Activated CD4-positive, alpha-beta T cell treated with anti-CD3 and anti-CD28 coated beads, Interleukin-2, amount 50 U/mL, for 48 hours (primary cell): ENCODE data around the gene ZNF224.

ENCODE experiments used
- DNase-seq, 2 experiments: peaks; one replicate each; pipeline ENCODE4 v3.0.0-alpha.2; 2020

The ZNF224 gene

DNA sequence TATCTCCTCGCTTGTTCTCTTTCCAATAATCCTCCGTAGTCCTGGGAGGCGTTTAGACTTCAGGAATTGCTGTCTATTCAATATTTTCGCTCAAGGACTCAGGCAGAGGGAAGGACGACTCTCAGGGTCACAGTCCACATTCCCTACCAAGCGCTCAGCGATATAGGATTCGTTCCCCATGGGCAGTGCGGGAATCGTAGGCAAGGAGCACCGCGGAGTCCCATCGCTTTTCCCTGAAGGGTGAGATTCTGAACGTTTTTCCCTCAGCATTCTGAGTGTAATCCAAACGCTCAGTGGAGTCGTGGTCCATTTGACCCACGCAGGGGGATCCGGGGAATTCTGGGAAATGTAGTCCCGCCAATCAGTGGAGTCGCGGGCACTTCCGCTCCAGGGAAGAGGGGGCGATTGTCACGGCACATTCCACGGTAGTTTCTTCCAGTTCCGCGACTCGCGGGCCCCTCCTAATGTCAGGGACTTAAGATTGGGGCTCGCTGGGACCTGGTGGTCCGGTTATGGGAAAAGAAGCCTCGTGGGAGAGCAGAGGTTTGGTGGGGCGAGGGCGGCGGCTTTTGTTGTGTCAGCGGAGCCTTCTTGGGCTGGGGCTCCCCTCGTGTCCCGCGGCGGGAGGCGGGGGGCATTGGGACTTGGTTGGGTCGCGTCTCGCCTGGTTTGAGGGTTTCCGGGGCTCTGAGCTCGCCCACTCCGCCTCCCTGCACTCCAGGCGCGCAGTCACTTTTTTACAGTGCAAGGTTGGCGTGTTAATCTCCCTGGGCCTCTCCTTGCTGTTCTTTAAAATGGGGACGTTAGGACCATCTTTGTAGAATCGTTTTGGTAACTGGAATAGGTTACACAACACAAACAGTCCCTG is 47.3 kb downstream of the ZNF224 start, which contains the start of gene ZNF234:
TSS of gene ZNF234 (plus strand) at position 364 of the 868 bp plus-strand sequence. CDS start 3,079 bp downstream, outside the sequence.
- peak; percentile 68 to 78 for DNase-seq

DNA sequence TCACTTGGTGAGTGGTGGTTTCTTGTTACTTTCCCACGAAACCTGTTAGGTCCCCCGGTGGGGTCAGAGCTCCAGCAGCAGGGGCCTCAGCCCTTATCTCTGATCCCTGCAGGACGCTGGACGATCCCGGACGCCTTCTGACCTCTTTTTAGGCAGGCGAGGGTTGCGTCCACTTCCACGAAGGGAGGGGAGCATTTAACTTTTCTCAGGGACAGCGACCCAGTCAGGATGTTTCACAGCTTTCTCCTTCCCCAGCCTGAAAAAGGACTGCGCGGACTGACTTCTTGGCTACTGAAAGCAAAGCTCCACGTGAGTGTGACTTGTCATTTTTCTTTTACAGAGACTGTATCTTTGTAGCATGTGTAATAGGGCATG is 47.9 kb downstream of the ZNF224 start:
- peak; percentile 14 to 18 for DNase-seq

DNA sequence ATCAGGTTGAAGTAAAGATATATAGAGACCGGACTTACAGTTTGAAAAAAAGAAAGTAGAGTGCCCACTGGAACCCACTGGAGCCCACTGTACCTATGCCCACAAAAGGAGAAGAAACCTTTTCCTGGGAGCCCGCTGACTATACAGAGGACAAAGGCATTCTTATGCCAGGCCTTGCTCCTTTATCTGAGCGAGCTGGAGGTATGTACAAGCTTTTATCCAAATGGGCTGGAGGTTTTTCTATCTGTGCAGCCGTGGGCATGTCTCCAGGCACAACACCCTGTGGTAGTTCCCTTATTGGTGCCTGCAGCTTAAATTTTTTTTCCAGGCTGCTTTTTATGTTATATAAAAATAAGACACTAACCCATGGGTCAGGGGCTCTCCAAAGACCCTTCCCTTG is 55.6 kb downstream of the ZNF224 start:
- no peak for DNase-seq

DNA sequence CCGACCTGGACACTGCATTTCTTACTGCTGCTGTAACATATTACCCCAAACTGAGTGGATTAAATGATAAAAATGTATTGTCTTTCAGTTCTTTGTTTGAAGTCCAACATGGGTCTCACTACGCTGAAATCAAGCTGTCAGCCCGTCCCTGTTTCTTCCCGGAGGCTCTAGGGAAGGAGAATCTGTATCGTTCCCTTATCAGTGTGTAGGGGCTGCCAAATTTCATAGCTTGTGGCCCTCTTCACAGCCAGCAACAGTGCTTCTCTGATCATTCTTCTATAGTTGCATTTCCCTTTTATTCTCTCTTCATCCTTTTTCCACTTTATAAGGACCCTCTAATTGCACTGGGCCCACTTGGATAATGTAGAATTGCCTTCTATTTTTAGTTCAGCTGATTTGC is 57.3 kb downstream of the ZNF224 start:
- no peak for DNase-seq

DNA sequence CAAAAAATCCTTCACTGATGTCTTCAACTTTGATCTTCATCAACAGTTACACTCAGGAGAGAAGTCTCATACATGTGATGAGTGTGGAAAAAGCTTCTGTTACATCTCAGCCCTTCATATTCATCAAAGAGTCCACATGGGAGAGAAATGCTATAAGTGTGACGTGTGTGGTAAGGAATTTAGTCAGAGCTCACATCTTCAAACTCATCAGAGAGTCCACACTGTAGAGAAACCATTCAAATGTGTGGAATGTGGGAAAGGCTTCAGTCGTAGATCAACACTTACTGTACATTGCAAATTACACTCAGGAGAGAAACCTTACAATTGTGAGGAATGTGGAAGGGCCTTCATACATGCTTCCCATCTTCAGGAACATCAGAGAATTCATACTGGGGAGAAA is 62.3 kb downstream of the ZNF224 start:
- no peak for DNase-seq
